Skin epidermis (tissue), 12 donors: ENCODE measurements around the gene GAK.
"Not testable (repeated sequence)": the region's sequence is repeated elsewhere in the genome, so short reads cannot be mapped to it uniquely, and the experiment has no call there.

ENCODE experiments used
- H3K27ac ChIP-seq, 21 experiments: fragments of 200-600 bp; sonication (generic) in 11 of 21; one replicate each; pipeline ENCODE4 v1.5.0; 2020; ENCODE audit warnings: mild to moderate bottlenecking in 3 of 21, inconsistent platforms in 2 of 21, moderate library complexity in 2 of 21
- H3K4me3 ChIP-seq, 7 experiments: fragments of 200-600 bp; sonication (generic) in 2 of 7; one replicate each; pipeline ENCODE4 v1.5.0; 2020; ENCODE audit warnings: inconsistent platforms in 2 of 7, mild to moderate bottlenecking in 2 of 7, moderate library complexity in 1 of 7

The GAK gene

DNA sequence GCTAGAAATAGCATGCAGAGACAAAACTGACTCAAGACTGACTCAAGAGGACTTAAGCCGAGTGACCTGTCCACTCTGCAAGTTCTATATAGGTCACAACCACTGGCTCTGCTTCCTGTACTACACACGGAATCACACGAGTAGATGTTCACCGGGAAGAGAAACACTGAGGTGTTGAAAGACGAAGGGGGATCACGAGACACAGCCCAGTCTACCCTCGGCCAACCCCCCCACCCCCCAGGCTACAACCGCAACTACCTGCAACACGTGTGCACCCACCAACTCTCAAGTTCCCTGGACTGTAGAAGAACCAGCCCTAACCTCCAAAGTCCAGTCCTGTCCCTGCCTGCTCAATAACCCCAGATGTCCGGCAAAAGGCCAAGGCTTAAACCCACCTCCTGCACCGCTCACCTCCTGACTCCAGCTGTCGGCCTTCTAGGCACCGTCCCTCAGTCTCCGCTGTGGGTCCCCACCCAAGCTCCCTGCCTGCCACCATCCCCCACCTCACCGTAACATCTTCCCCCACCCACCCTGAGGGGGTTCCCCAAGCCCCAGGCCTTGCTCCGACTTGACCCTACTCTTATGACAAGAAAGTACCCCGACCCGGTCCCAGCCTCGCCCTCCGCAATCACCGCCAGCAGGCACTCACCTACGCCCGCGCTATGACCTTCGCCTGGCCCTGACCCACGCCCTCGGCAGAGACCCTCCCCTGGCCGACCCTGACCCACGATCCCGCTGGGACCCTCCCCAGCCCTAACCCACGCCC, 739 bp downstream of the GAK start:
- H3K4me3 ChIP-seq, result peak overlapping the region; percentile 77 to 99 (median 97)
- H3K27ac ChIP-seq, result peak overlapping the region; percentile 86 to 99 (median 96)

DNA sequence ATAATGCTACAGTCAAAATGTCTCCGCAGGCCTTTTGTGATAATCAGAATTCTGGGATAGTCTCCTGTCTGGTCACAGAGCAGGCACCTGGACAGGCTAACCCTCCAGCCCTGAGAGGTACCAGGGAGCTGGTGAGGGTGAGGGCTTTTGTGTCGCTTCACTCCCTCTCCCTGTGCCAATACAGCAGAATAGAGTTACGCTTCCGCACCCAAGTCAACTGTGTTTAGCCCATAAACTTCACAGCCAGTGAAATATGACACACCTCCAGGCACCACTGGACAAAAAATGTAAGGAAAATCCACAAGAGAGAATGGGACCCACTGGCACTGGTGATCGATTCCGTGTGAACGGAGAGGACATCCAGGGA, 1.3 kb downstream of the GAK start:
- H3K4me3 ChIP-seq, result peak overlapping the region; percentile 77 to 99 (median 97)
- H3K27ac ChIP-seq, result peak overlapping the region in 13 of 21 experiments; percentile 14 to 99 (median 94)

GRCh38 chr4:930028-930551, 2.0 kb downstream of the GAK start:
- H3K27ac ChIP-seq, result peak overlapping the region in 4 of 21 experiments; percentile 47 to 99 (median 95)
- no peak overlapping the region for H3K4me3 ChIP-seq

DNA sequence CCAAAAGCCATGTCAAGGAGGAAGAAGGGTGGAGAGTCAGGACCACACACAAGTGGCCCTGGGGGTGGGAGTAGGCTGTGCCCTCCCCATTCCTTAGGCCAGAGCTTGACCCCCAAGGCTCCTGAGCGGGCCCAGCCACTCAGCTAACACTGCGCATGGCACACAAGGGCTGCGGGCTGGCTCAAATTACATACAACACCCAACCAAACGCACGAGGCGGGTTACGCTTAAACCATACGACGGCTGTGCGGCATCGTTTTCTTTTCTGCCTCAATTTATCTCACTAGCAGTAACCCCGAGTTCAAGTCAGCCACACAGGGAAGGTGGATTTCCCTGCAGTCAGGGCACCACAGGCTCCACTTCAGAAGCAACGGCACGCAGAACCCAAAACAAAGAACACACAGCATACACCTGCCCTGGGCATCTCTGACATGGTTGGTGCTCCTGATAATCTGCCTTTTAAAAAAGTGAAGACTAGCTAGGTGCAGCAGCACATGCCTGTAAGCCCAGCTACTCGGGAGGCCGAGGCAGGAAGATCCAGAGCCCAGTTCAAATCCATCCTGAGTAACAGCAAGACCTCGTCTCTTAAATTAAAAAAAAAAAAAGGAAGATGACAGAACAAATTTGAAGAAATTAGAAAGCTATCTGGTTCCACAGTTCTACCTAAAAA, 2.9 kb downstream of the GAK start:
- H3K27ac ChIP-seq, result peak overlapping the region in 1 of 21 experiments; percentile 92
- no peak overlapping the region for H3K4me3 ChIP-seq

DNA sequence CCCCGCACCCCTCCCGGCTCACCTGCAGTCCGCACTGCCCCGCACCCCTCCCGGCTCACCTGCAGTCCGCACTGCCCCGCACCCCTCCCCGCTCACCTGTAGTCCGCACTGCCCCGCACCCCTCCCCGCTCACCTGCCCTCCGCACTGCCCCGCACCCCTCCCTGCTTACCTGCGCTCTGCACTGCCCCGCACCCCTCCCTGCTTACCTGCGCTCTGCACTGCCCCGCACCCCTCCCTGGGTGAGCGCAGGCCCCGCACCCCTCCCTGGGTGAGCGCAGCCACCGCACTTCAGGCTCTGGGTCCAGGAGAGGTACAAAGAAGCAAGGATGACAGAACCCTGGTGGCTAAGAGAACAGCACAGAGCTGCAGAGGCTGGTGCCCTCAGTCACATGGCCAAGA, 4.5 kb downstream of the GAK start:
- H3K4me3 ChIP-seq, result not testable (repeated sequence)

GRCh38 chr4:926538-926937, 5.6 kb downstream of the GAK start:
- Histone ChIP-seq H3K4me3 (no peak overlapping the region), H3K27ac (no peak overlapping the region)

More for the DNA sequence above, 4.5 kb downstream of the GAK start:
- H3K27ac ChIP-seq, result not testable (repeated sequence)

- Histone ChIP-seq H3K4me3 (no peak overlapping the region), H3K27ac (no peak overlapping the region)
Measured at GRCh38 chr4:925771-926500, 6.2 kb downstream of the GAK start.

DNA sequence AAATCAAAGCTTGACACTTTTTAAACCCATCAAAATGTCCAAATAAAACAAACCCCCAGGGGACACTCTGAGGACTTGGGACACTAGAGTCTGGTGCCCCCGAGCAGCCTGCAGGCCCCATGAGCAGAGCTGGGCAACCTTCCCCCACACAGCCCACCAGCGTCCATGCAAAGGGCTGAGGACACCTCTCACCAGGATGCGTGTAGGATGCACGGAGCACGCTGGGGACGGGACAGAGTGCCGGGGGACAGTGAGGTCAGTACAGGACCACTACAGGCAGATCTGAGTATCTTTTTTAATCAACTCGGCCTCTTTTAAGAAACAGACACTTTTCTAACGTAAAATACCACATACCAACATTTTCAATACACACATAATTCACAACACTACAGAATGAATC, 6.9 kb downstream of the GAK start:
- Histone ChIP-seq H3K4me3 (no peak overlapping the region), H3K27ac (peak overlapping the region in 4 of 21 experiments; percentile 23 to 55 (median 48))

DNA sequence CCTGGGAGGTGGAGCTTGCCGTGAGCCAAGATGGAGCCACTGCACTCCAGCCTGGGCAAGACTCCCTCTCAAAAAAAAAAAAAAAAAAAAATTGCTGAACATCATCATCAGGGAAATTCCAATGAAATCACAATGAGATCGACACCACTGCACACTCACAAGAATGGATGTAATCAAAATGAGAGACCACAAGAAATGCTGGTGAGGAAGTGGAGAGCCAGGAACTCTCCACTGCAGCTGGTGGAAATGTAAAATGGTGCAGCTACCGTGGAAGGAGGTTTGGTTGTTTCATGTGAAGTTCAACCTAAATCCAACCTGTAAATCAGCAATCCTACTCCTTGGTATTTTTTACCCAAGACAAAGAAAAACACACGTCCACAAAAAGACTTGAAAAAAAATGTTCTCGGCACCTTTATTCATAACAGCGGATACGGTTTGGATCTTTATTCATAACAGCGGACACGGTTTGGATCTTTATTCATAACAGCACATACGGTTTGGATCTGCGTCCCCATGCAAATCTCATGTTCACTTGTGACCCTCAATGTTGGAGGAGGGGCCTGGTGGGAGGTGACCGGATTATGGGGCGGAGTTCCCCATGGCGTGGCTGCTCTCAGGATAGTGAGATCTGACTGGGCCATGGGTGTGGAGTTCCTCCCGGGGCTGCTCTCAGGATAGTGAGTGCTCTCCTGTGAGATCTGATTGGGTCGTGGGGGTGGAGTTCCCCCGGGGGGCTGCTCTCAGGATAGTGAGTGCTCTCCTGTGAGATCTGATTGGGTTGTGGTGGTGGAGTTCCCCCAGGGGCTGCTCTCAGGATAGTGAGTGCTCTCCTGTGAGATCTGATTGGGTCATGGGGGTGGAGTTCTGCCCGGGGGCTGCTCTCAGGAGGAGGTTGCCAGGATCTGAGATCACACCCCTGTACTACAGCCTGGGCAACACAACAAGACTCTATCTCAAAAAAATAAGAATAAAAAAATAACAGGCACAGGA, 7.7 kb downstream of the GAK start:
- Histone ChIP-seq H3K27ac (peak overlapping the region in 4 of 21 experiments; percentile 23 to 55 (median 48)), H3K4me3 (no peak overlapping the region)

- Histone ChIP-seq H3K27ac (no peak overlapping the region), H3K4me3 (no peak overlapping the region)
Measured at GRCh38 chr4:921830-922331, 10.2 kb downstream of the GAK start.

DNA sequence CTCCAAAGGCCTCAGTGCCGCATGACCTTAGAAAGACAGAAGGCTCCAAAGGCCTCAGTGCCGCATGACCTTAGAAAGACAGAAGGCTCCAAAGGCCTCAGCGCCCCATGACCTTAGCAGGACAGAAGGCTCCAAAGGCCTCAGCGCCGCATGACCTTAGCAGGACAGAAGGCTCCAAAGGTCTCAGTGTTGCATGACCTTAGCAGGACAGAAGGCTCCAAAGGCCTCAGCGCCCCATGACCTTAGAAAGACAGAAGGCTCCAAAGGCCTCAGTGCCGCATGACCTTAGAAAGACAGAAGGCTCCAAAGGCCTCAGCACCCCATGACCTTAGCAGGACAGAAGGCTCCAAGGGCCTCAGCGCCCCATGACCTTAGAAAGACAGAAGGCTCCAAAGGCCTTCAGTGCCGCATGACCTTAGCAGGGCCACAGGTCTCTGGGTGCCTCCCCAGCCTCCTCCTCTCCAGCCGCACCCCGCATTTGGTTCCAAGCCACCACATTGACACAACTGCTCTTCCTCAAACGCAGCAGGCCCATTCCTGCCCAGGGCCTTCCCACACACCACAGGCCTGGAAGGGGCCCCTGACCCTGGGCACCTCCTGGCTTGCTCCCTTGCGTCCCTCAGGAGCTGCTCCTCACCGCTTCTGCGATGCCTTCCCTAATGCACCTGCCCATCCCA, 13.0 kb downstream of the GAK start:
- H3K27ac ChIP-seq, result peak overlapping the region in 2 of 21 experiments; percentile 28 to 44
- not testable (repeated sequence) for H3K4me3 ChIP-seq

- not testable (repeated sequence) for H3K4me3 ChIP-seq, H3K27ac ChIP-seq
Measured at GRCh38 chr4:918591-918990, 13.5 kb downstream of the GAK start.

- Histone ChIP-seq H3K4me3 (no peak overlapping the region), H3K27ac (no peak overlapping the region)
Measured at GRCh38 chr4:917992-918391, 14.1 kb downstream of the GAK start.

DNA sequence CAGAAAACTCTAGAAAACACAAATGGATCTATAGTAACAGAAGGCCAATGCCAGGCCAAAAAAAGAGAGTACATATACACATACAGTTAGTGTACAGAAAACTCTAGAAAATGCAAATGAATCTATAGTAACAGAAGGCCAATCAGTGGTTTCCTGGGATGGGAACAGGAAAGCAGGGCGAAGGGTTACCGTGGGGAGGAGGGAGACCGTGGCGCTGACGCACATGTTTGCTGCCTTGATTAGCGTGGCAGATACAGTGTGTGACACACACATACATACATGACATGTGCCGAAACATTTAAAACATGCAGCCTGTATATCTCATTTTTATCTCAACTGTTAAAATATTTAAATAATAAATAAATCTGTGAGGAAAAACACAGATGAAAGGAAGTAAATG, 14.7 kb downstream of the GAK start:
- H3K27ac ChIP-seq, result no peak overlapping the region
- H3K4me3 ChIP-seq, result no peak overlapping the region

DNA sequence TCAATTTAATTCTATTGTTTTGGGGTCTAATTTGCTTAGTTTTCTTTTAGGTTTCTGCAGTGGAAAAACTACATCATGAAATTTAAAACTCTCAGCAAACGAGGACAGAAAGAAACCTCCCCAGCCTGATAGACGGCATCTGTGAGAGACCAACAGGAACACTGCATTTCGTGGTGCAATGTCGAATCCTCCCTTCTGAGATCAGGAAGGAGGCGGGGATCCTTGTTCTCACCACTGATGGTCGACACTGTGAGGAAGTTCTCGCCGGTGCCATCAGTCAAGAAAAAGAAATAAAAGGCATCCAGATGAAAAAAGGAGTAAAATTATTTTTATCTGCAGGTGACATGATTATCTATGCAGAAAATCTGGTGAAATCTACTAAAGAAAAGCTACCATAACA, 16.5 kb downstream of the GAK start:
- peak overlapping the region in 3 of 21 experiments; percentile 58 to 76 (median 58) for H3K27ac ChIP-seq
- H3K4me3 ChIP-seq, result peak overlapping the region in 2 of 7 experiments; percentile 1 to 6

GRCh38 chr4:915041-915474, 17.1 kb downstream of the GAK start:
- H3K27ac ChIP-seq, result peak overlapping the region in 4 of 21 experiments; percentile 58 to 76 (median 60)
- H3K4me3 ChIP-seq, result peak overlapping the region in 2 of 7 experiments; percentile 3 to 6

GRCh38 chr4:914531-914930, 17.6 kb downstream of the GAK start:
- H3K27ac ChIP-seq, result peak overlapping the region in 2 of 21 experiments; percentile 58 to 76
- H3K4me3 ChIP-seq, result peak overlapping the region in 1 of 7 experiments; percentile 3

- peak overlapping the region in 5 of 21 experiments; percentile 2 to 73 (median 40) for H3K27ac ChIP-seq
- no peak overlapping the region for H3K4me3 ChIP-seq
Measured at GRCh38 chr4:913280-913618, 18.9 kb downstream of the GAK start.
